Stimulated activated CD4-positive, alpha-beta T cell treated with anti-CD3 and anti-CD28 coated beads, TNF-alpha, amount 100 ng/mL, for 4 hours (primary cell): ENCODE results near the gene QPRT.
"Not testable (repeated sequence)": the region's sequence is repeated elsewhere in the genome, so short reads cannot be mapped to it uniquely, and the experiment has no call there.

Experiments used
- DNase-seq, 3 experiments: peaks; one replicate each; pipeline ENCODE4 v3.0.0-alpha.2; 2020; ENCODE audit warnings: low read depth in 3 of 3

QPRT gene

GRCh38 chr16:29692606-29693005 lies 13.6 kb downstream of the QPRT start:
- DNase-seq: not testable (repeated sequence)

GRCh38 chr16:29694384-29695195 lies 15.6 kb downstream of the QPRT start:
- DNase-seq: no peak

GRCh38 chr16:29695675-29696074 lies 16.7 kb downstream of the QPRT start:
- DNase-seq: not testable (repeated sequence)

GRCh38 chr16:29696881-29697331 lies 17.9 kb downstream of the QPRT start:
- no peak for DNase-seq

GRCh38 chr16:29697391-29697790 lies 18.4 kb downstream of the QPRT start:
- no peak for DNase-seq

- no peak for DNase-seq
Observed at GRCh38 chr16:29698042-29698441, 19.1 kb downstream of the QPRT start.

GRCh38 chr16:29698484-29699323 lies 19.7 kb downstream of the QPRT start:
- DNase-seq: no peak

GRCh38 chr16:29699324-29700219 lies 20.6 kb downstream of the QPRT start:
- no peak for DNase-seq

- DNase-seq: peak; percentile 53 to 61 (median 56)
Observed at GRCh38 chr16:29700253-29700987, 21.4 kb downstream of the QPRT start.

GRCh38 chr16:29701214-29701555 lies 22.2 kb downstream of the QPRT start:
- DNase-seq: no peak

- DNase-seq: no peak
Observed at GRCh38 chr16:29702269-29702668, 23.3 kb downstream of the QPRT start.

- no peak for DNase-seq
Observed at GRCh38 chr16:29705030-29705429, 26.1 kb downstream of the QPRT start.

GRCh38 chr16:29707160-29707559 lies 28.2 kb downstream of the QPRT start:
- not testable (repeated sequence) for DNase-seq

GRCh38 chr16:29708917-29709600 lies 30.1 kb downstream of the QPRT start:
- DNase-seq: no peak

GRCh38 chr16:29709657-29710056 lies 30.7 kb downstream of the QPRT start:
- not testable (repeated sequence) for DNase-seq

GRCh38 chr16:29710227-29711219 lies 31.5 kb downstream of the QPRT start:
- no peak for DNase-seq

- DNase-seq: no peak
Observed at GRCh38 chr16:29712809-29713208, 33.8 kb downstream of the QPRT start.

- no peak for DNase-seq
Observed at GRCh38 chr16:29714396-29714795, 35.4 kb downstream of the QPRT start.

GRCh38 chr16:29714972-29715371 lies 36.0 kb downstream of the QPRT start:
- no peak for DNase-seq
